Ovary (tissue), 3 donors: ENCODE measurements around the gene ZNF646.

Source experiments
- CTCF ChIP-seq, 3 donors: fragments of 450-650 bp in 2 of 3; fragments of 200-600 bp in 1 of 3; IDR thresholded peaks; one replicate each; pipeline versions ENCODE4 v1.5.1 to v1.8.0; 2016 to 2022; ENCODE audit warnings: antibody characterized with exemption in 3 of 3, mild to moderate bottlenecking in 1 of 3
- EP300 ChIP-seq: sonication (generic); formaldehyde crosslinking; IDR thresholded peaks from one replicate; pipeline ENCODE4 v1.6.1; 2017; ENCODE audit warnings: antibody characterized with exemption
- donor health status: DM: no; HTN: no; CAD: no.

- TF ChIP-seq EP300 (no peak), CTCF (IDR thresholded peaks at IDR 0.05) (no peak)
These were observed 34.0 kb downstream of the ZNF646 start, which contains the start of gene BCKDK for GRCh38 chr16:31108035-31108793.
